ENCODE results near the gene GLT1D1. TPM values are rescaled to one million over a fixed set of nuclear protein-coding genes. Genes with fewer than 3 reads are reported as not detected.
"Not testable (repeated sequence)": the region's sequence is repeated elsewhere in the genome, so short reads cannot be mapped to it uniquely, and the experiment has no call there.

Gene GLT1D1
- total RNA-seq: 0.22 and 0.56 TPM in 2 replicates

DNA sequence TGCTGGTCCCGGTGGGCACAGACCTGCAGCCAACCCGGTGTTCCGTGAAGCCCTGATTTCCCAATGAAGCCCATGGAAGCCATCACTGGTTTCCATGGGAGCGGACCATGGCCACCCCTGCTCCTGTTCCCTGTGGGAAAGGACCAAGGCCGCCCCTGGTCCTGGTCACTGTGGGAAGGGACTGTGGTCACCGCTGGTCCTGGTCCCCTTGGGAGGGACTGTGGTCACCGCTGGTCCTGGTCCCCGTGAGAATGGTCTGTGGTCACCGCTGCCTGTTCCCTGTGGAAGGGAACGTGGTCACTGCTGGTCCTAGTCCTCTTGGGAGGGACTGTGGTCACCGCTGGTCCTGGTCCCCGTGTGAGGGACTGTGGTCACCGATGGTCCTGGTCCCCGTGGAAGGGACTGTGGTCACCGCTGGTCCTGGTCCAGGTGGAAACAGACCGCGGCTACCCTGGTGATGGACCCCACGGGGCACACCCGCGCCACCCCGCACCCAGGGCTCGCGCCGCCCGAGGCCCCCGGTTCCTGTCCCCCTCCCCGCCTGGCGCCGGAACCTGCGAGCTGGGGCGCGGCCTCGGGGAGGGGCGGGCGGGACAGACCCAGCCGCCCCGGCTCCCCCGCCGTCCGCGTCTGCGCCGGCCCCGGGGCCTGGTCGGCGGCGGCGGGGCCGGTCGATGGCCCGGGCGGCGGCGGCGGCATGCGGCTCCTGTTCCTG is at the start of gene GLT1D1:
Gene GLT1D1, plus strand, starts transcription at position 594 of the 715 bp plus-strand sequence. Its CDS starts 104 bp downstream, at position 698.
- intact Hi-C loops (cut with micrococcal nuclease): no loop called here

DNA sequence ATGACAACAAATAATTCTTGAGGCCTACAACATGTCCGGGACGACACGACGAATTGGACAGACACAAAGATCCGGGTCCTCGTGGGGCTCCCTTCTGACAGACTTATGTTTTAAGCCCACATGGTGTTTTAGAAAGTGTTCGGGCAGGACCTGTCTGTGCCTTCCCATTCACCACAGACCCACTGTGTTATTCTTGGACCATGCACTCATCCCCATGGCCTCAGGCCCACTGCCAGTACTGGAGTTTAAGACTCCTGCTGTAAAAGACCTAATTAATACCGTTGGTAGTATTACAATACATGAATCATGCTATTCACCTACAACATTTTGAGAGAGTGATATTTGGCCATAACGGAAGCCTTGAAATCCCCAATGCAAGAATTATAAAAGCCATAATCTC is 49.5 kb upstream of the GLT1D1 start:
- intact Hi-C loops (cut with micrococcal nuclease): no loop called here

DNA sequence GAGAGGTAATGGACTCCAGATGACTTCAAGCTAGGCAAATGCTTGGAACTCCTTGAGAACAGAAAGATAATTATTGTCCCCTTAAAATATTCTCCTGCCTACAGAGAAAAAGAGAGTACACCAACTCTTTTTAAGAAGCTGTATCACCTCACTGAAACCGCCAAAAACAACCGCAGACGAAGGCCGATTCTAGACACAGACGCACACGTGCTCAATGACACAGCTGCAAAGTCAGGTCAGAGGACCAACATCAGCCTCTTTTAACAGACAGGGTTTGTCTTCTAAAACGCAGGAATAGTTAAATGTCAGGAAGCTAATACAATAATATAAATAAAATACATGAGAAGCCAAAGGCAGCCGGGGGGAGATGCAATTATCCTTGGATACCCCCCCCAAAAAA is 48.5 kb upstream of the GLT1D1 start:
- intact Hi-C loops (cut with micrococcal nuclease): no loop called here

DNA sequence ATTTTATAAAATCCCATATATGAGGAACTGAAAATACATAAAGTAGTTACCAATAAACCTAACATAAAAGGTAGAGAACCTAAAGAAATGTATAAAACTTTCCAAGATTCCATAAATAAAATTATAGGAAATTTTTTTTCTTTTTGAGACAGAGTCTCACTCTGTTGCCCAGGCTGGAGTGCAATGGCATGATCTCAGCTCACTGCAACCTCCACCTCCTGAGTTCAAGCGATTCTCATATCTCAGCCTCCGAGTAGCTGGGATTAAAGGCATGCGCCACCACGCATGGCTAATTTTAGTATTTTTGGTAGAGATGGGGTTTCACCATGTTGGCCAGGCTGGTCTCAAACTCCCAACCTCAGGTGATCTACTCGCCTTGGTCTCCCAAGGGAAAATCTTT is 47.9 kb upstream of the GLT1D1 start:
- intact Hi-C loops (cut with micrococcal nuclease): not testable (repeated sequence)

DNA sequence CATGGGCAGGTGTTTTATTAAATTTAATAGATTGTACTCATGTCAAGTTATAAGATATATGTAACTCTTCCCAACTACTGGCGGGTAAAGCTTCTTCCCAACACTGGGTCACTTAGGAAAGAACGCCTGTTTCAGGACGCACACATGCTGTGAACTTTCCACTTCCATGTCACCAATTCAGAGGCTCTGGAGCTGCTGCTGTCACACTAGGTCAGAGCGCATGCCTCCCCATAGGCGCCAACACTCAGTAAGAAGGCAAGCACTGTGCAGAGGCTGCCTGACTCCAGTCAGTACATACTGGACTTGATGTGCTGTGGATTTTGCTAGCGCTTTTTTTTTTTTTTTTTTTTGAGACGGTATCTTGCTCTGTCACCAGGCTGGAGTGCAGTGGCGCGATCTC is 46.7 kb upstream of the GLT1D1 start:
- intact Hi-C loops (cut with micrococcal nuclease): no loop called here

DNA sequence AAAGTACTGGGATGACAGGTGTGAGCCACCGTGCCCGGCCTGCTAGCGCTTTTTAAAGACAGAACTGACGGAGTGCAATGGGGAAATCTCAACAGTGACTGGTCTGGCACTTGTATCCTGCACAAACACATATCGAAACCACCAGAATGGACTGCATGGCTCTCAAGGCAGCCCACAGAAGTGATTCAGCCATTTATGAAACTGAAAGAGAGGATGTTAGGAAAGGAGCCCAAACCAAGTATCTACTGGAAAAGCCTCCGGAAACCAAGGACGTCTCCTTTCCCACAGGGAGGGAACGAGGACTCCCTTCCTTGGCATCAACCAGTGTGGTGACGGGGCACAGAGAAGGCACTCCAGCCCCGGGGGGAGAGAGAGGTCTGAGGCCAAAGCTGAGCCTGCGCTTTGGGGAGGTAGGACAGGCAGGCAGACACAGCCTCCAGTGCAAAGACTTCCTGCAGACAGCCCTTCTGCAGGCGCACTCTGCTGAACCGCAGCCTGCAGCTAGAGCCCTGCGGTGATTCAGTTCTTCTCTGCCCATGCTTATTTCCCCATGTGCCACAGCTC is 46.0 kb upstream of the GLT1D1 start:
- intact Hi-C loops (cut with micrococcal nuclease): no loop called here

DNA sequence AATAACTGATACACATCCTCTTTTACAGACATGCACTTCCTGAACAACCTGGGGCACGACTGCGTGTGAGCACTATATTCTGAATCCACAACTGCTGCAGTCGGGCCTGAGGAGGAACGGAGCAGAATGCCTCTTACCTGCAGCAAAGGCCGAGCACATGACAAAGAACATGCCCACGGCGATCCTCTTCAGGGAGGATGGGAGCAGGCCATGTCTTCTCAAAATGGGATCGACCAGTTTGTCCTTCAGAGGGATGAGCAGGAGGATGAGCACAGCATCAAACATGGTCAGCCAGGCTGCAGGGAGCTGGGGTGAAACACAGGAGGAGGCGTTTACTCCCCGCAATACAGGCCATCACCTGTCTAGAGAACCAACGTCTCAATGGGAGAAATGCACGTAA is 44.6 kb upstream of the GLT1D1 start:
- intact Hi-C loops (cut with micrococcal nuclease): no loop called here

DNA sequence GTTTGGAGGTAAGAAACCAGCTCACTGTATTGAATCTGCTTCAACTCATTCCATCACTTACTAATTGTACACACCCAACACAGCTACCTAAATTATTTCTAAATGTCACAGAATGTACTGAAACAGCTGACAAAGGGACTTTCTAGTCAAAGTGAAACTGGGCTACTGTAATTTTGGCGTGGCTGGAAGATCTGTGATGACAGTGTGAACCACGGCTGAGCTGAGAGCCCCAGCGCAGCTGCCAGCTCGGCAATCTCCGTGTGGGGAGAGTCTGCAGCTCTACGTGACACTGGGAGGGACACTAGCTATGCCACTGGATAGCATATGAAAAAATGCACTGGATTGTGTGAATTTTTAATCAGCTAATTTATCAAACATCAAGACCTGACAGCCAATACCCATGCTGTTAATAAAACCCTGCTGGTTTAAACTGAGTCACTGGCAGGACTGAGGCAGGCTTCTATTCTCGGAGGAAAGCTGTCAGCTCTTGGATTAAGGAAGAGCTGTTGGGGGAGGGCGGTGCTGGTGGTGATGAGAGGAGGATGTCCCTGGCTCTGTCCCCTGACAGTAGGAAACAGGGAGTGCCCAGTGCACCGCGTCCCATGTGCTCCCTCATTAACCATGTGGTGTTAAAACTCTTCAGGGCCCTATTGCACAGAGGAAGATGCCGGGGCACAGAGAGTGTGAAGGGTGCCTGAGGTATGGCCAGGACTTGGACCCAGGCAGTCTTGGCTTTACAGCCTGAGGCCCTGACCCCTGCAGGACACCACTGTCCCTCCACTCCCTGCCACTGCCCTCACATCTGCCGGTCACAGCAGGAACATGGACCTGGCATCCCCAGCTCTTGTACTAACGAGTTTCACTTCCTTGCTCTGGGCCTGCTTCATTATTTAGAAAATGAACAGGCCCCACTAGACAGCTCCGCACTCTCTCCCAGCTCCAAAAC is 42.8 kb upstream of the GLT1D1 start:
- intact Hi-C loops (cut with micrococcal nuclease): loop anchor here (1.0 kb wide), 1 partner anchor 14 kb away; no protein-coding TSS in a partner anchor

DNA sequence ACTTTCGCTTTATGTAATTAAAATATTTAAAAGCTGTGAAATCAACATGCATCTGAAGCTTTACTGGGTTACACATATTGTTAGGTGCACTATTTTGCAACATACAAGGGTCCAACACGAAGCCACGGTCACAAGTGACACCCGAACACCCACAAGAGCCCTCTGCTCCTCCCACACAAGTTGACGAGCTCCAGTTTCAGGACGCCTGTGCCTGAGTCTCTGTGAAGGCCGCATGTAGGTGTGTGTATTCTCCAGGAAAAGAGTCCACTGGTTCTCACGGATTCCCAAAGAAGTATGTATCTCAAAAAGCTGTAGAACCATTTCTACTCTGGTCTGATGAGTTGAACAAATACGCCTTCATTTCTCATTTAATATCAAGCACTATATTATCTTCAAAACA is 41.5 kb upstream of the GLT1D1 start:
- intact Hi-C loops (cut with micrococcal nuclease): no loop called here

DNA sequence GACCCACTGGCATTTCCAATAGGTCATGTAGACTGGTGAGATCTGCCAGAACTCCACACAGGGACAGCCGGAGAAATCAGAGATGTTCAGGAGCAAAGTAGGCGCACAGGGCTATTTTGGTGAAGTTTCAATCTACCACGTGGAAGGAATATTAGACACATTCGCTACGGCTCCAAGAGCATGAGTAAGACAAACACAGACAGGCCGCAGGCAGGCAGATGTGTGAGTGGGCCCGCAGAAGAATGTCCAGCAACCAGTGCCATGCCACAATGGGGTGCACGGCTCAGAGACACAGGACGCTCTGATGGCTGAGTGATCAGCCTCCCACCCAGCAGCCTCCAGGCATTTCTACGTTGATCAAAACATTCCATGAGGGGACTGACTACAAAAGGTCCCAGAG is 39.9 kb upstream of the GLT1D1 start:
- intact Hi-C loops (cut with micrococcal nuclease): no loop called here

DNA sequence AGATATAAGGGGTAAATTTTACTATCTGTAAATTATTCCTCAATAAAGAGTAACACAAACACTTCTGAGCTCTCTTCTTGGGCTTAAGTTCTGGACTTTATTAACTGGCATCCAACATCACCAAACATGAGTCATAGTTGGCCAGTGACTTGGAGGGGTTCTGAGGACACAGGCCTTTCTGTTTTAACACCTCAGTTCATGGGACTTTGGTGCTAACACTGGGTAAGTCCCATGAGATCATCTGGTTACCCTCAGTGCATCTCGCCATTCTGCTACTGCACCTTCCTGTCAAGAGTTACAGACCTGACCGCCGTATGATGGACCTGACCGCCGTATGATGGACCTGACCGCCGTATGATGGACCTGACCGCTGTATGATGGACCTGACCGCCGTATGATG is 39.4 kb upstream of the GLT1D1 start:
- intact Hi-C loops (cut with micrococcal nuclease): no loop called here

DNA sequence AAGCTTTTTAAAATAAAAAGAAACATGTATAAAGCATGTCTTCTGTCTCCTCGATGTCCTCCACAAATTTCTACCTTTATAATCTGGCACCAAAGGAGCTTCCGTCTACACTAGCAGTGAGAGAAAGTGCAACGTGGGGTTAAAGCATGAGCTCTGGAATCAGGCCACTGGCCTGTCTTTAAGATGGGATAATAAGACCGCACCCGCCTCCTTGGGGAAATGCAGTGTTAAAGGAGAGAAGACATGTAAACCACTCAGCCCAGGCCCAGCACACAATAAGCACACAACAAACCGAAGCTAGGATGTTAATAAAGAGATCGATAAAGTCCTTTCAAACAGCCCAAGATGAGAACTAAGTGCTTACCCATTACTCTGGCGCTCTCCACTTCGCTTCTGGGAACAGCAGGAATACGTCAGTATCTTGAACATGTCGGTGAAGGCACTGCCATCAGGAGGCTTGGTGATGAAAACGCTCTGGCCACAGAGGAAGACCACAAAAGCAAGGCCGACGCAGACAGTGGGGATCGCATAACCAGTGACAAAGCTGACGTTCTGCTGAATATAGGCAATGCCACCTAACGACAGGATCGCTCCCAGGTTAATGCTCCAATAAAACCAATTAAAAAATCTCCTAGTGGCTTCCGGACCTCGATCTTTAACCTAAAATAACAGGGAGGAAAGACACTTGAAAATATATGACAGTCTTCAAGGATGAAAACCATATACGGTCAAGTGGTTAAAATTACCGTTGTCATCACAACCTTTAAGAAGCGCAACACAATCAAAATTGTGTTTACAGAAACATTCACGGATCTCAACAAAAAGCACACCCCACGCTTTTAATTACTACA is 38.6 kb upstream of the GLT1D1 start:
- intact Hi-C loops (cut with micrococcal nuclease): no loop called here

DNA sequence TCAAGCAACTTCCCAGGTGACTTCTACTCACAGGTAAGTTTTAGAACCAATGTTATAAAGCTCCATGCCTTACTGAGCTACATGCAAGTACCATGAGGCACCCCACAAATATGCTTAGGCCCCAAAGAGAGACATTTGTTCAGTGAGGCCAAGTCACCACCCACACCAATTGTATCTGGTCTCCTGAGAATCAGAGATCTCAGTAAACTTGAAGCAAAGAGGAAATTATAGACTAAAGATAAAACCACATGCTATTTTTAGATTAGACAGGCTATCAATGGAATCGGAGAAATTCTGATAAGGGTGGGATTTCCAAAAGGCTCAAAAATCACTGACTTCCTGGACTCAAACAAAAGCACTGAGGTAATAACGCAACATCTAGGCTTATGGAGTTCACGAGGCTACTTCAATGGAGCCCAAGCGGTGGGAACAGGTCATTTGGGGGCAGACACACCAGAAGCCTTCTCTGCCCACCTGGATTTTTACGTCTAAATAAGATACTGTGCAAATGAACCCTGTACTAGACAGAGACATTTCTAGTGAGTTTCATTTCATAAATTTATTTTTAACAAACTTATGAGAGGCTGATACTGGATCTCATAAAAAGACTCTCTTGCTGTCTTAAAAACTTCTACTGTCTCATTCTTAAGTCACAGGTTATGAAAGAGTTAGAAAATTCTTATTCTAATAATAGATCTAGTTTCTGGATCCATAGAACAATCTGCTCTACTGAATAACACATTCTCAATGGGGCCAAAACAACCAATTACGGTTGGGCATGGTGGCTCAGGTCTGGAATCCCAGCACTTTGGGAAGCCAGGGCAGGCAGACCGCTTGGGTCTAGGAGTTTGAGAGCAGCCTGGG is 37.3 kb upstream of the GLT1D1 start:
- intact Hi-C loops (cut with micrococcal nuclease): no loop called here

DNA sequence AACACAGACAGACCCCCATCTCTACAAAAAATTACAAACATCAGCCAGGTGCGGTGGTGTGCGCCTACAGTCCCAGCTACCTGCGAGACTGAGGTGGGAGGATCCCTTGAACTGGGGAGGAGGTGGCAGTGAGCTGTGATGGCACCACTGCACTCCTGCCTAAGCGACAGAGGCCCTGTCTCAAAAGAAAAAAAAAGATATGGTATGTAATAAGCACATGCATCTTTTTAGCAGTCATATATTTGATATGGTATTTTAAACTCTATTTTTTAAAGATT is 36.7 kb upstream of the GLT1D1 start:
- intact Hi-C loops (cut with micrococcal nuclease): no loop called here

DNA sequence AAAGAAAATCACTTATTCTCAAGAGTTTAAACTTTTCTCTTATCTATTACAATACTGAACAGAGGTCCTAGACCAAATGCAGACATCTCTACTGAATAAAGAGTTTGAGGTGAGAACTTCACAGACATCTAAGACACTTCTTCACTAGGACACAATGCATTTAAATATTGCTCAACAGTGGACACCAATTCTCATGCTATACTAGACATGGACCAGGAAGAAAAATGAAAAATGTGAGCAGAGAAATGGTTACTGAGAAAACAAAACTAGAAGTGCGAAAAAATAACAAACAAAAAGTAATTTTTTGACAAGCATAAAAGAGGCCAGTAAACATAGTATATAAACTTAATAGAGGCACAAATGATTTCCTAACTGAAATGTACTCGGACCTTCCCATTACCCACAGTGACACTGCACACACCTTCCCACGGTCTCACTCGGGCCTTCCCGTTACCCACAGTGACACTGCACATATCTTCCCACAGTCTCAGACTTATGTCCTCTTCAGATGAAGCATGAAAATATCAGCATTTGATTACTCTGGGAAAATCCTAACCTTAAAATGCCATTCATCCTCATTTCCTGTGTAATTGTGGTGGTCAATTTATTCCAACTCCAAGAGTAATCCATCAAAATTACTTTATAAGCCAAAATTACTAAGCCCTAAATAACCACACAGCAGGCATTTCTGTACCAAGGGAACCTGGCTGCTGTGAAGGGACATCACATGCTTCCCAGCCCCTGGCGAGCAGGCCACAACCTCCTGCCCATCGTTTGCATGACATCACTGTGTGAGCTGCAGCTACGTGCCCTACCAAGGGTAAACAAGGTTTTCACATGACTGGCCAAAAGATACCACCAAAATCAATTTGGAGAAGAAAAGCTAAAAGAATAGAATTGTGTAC is 35.9 kb upstream of the GLT1D1 start:
- intact Hi-C loops (cut with micrococcal nuclease): no loop called here

DNA sequence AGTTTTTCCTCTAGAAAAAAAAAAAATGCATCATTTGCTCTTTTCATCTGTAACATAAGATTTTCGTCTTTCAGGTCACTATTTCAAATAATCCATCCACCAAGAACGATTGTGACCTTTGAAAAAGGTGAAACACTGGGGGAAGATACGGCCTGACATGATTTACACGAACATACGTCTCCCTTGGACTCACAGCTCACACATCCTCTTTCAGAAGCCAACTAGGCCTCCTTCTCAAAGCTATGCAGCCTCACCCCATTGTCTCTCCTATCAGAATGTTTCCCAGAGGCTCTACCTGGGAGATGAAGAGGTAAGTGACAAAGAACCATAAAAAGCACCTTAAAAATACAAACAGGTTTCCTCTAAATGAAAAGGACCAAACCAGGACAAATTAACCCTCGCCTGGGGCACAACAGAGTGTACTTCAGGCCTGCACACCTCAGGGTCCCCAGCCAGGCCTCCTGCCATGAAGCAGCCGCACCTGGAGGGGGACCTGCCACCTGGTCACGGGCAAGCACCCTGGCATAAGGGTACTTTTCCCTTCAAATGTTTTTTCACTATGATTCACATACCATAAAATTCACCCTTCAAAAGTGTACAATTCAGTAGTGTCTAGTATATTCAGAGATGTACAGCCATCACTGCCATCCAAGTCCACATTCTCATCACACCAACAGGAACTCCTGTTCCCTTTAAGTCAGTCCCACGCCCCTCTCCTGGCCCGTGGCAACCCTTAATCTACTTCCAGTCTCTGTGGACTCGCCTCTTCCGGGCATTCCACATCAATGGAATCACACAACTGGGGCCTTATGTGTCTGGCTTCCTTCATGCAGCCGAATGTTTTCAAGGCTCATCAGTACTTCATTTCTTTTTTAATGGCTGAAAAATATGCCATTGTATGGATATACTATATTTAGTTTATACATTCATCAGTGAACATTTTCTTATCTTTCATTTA is 34.9 kb upstream of the GLT1D1 start:
- intact Hi-C loops (cut with micrococcal nuclease): no loop called here

DNA sequence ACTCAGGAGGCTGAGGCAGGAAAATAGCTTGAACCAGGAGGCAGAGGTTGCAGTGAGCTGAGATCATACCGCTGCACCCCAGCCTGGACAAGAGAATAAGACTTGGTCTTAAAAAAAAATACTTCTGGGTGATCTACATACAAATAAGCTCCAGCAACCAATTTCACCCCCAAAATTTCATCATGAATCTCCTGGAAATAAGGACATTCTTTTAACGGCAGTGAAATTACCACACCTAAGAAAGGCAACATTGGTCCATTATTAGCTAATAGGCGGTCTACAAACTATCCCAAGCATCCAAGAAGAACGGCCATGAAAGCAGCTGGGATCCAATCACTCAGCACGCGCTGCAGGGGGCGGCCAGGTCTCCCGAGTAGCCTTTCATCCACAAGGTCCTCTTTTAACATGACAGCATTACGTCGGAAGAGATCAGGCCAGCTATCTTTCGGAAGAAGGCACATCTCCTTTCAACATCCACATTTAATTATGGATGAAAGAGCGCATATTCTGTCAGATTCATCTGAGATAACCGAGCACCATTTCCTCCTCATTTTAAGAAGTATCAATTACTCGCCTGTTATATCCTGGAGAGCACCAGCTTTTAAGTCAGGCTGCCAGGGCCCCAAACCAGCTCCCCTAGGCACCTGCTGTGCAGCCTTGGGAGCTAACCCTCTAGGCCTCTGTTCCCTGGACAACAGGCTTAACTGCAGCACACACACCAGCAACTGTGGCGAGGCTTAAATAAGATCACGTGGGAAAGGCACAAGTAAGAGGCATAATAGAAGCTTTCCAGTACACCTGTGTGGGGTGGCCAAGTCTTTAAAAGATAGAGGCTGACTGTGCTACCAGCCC is 33.8 kb upstream of the GLT1D1 start:
- intact Hi-C loops (cut with micrococcal nuclease): loop anchor here (5.0 to 10.0 kb wide), 3 partner anchors 1262 to 1737 kb away; no protein-coding TSS in a partner anchor
